Stimulated activated CD4-positive, alpha-beta T cell treated with anti-CD3 and anti-CD28 coated beads, Interleukin-1b, Interleukin-23, amount 100 ng/mL, for 4 hours (primary cell): ENCODE results near the gene KCTD15.

Experiments
- DNase-seq, 2 donors: peaks; one replicate each; pipeline ENCODE4 v3.0.0-alpha.2; 2020; ENCODE audit warnings: low read depth in 2 of 2

The KCTD15 gene

GRCh38 chr19:33771384-33772101, 25.1 kb upstream of the KCTD15 start:
- DNase-seq, result peak; percentile 47 to 56

- no peak for DNase-seq
These were observed 24.4 kb upstream of the KCTD15 start for GRCh38 chr19:33772102-33772857.

- no peak for DNase-seq
These were observed 23.9 kb upstream of the KCTD15 start for GRCh38 chr19:33772858-33773180.

GRCh38 chr19:33773704-33774624, 22.7 kb upstream of the KCTD15 start:
- no peak for DNase-seq

GRCh38 chr19:33774751-33775150, 21.9 kb upstream of the KCTD15 start:
- DNase-seq, result no peak

GRCh38 chr19:33775731-33776487, 20.8 kb upstream of the KCTD15 start:
- DNase-seq, result no peak

GRCh38 chr19:33777351-33777750, 19.3 kb upstream of the KCTD15 start:
- DNase-seq, result no peak

GRCh38 chr19:33777753-33778088, 18.9 kb upstream of the KCTD15 start:
- DNase-seq, result no peak

- DNase-seq, result peak; percentile 81 to 87
These were observed 18.4 kb upstream of the KCTD15 start for GRCh38 chr19:33778089-33778791.

GRCh38 chr19:33779849-33780248, 16.8 kb upstream of the KCTD15 start:
- DNase-seq, result no peak

- no peak for DNase-seq
These were observed 16.4 kb upstream of the KCTD15 start for GRCh38 chr19:33780251-33780650.

- no peak for DNase-seq
These were observed 15.9 kb upstream of the KCTD15 start for GRCh38 chr19:33780746-33781145.

- no peak for DNase-seq
These were observed 15.2 kb upstream of the KCTD15 start for GRCh38 chr19:33781415-33781935.

- no peak for DNase-seq
These were observed 14.7 kb upstream of the KCTD15 start for GRCh38 chr19:33781996-33782395.

- no peak for DNase-seq
These were observed 12.2 kb upstream of the KCTD15 start for GRCh38 chr19:33784432-33784831.

GRCh38 chr19:33785795-33786194, 10.9 kb upstream of the KCTD15 start:
- no peak for DNase-seq

- no peak for DNase-seq
These were observed 8.0 kb upstream of the KCTD15 start for GRCh38 chr19:33788676-33789075.

GRCh38 chr19:33789344-33789743, 7.3 kb upstream of the KCTD15 start:
- no peak for DNase-seq

- DNase-seq, result no peak
These were observed 1.8 kb upstream of the KCTD15 start for GRCh38 chr19:33794683-33795369.
